H9 (cell line): Measurements from ENCODE around the gene ACACB. TPM values are rescaled to one million over a fixed set of nuclear protein-coding genes. Genes with fewer than 3 reads are reported as not detected.

Source experiments
- DNase-seq: peaks from one replicate; pipeline ENCODE4 v3.0.0-alpha.2; 2017
- H2AFZ ChIP-seq: one replicate; pipeline ENCODE4 v1.6.1; 2013; ENCODE audit warnings: mild to moderate bottlenecking, low read length, control low read depth, moderate library complexity
- H2AK5ac ChIP-seq: 2 replicates; pipeline ENCODE4 v1.6.1; 2013; ENCODE audit warnings: low read length, control low read depth, mixed read lengths; ENCODE audit not compliant: insufficient read length
- H2BK120ac ChIP-seq: one replicate; pipeline ENCODE4 v1.6.1; 2013; ENCODE audit warnings: low read depth, mild to moderate bottlenecking, low read length, control low read depth, inconsistent platforms; ENCODE audit not compliant: poor library complexity, severe bottlenecking
- H2BK12ac ChIP-seq: 2 replicates; pipeline ENCODE4 v1.6.1; 2013; ENCODE audit warnings: low read length, control low read depth, mixed read lengths, low read depth; ENCODE audit not compliant: insufficient read length
- H2BK15ac ChIP-seq: 2 replicates; pipeline ENCODE4 v1.6.1; 2013; ENCODE audit warnings: low read depth, low read length, control low read depth
- H2BK20ac ChIP-seq: one replicate; pipeline ENCODE4 v1.6.1; 2013; ENCODE audit warnings: low read depth, mild to moderate bottlenecking, low read length, control low read depth, inconsistent platforms; ENCODE audit not compliant: poor library complexity, severe bottlenecking
- H2BK5ac ChIP-seq: 2 replicates; pipeline ENCODE4 v1.6.1; 2013; ENCODE audit warnings: low read length, control low read depth, mixed read lengths; ENCODE audit not compliant: insufficient read length
- H3K14ac ChIP-seq: 2 replicates; pipeline ENCODE4 v1.6.1; 2013; ENCODE audit warnings: low read length, control low read depth; ENCODE audit not compliant: insufficient read depth
- H3K18ac ChIP-seq: 2 replicates; pipeline ENCODE4 v1.6.1; 2013; ENCODE audit warnings: low read depth, mild to moderate bottlenecking, mixed read lengths, low read length, control low read depth; ENCODE audit not compliant: insufficient read length
- H3K23ac ChIP-seq: 2 replicates; pipeline ENCODE4 v1.6.1; 2013; ENCODE audit warnings: low read length, control low read depth, mixed read lengths, low read depth; ENCODE audit not compliant: insufficient read length
- H3K23me2 ChIP-seq: 2 replicates; pipeline ENCODE4 v1.6.1; 2013; ENCODE audit warnings: low read depth, mild to moderate bottlenecking, mixed read lengths, low read length, control low read depth; ENCODE audit not compliant: insufficient read length, poor library complexity, severe bottlenecking
- H3K27ac ChIP-seq: 2 replicates; pipeline ENCODE4 v1.5.1; 2013; ENCODE audit warnings: low read length, control low read depth, mixed read lengths, low read depth; ENCODE audit not compliant: insufficient read length
- H3K27me3 ChIP-seq: 2 replicates; pipeline ENCODE4 v1.6.1; 2013; ENCODE audit warnings: low read length, control low read depth, inconsistent platforms; ENCODE audit not compliant: insufficient read depth
- H3K4ac ChIP-seq: 2 replicates; pipeline ENCODE4 v1.6.1; 2013; ENCODE audit warnings: low read depth, mild to moderate bottlenecking, control low read depth, inconsistent platforms, low read length, moderate library complexity
- H3K4me1 ChIP-seq: 2 replicates; pipeline ENCODE4 v1.6.1; 2013; ENCODE audit warnings: low read length, control low read depth, inconsistent platforms; ENCODE audit not compliant: insufficient read depth
- H3K4me2 ChIP-seq: 2 replicates; pipeline ENCODE4 v1.6.1; 2013; ENCODE audit warnings: low read length, control low read depth, mixed read lengths; ENCODE audit not compliant: insufficient read length, insufficient read depth
- H3K56ac ChIP-seq: 2 replicates; pipeline ENCODE4 v1.6.1; 2013; ENCODE audit warnings: low read depth, mild to moderate bottlenecking, mixed read lengths, low read length, control low read depth; ENCODE audit not compliant: insufficient read length
- H3K79me1 ChIP-seq: 2 replicates; pipeline ENCODE4 v1.6.1; 2013; ENCODE audit warnings: low read depth, mild to moderate bottlenecking, moderate library complexity, low read length, control low read depth, inconsistent platforms; ENCODE audit not compliant: insufficient read depth, poor library complexity, severe bottlenecking
- H3K79me2 ChIP-seq: 2 replicates; pipeline ENCODE4 v1.6.1; 2013; ENCODE audit warnings: low read length, control low read depth, inconsistent platforms; ENCODE audit not compliant: insufficient read depth
- H3K9ac ChIP-seq: 2 replicates; pipeline ENCODE4 v1.6.1; 2013; ENCODE audit warnings: low read length, control low read depth, mixed read lengths; ENCODE audit not compliant: insufficient read length; ENCODE audit errors: extremely low read depth
- H3K9me3 ChIP-seq: one replicate; pipeline ENCODE4 v1.6.1; 2013; ENCODE audit warnings: low read depth, low read length, inconsistent platforms; ENCODE audit not compliant: control insufficient read depth
- H3T11ph ChIP-seq: one replicate; pipeline ENCODE4 v1.6.1; 2013; ENCODE audit warnings: mild to moderate bottlenecking, low read length, control low read depth, inconsistent platforms
- H4K20me1 ChIP-seq: one replicate; pipeline ENCODE4 v1.6.1; 2013; ENCODE audit not compliant: control insufficient read depth, insufficient read length, insufficient read depth
- H4K5ac ChIP-seq: 2 replicates; pipeline ENCODE4 v1.6.1; 2013; ENCODE audit warnings: low read depth, mild to moderate bottlenecking, mixed read lengths, low read length, control low read depth; ENCODE audit not compliant: insufficient read length
- H4K8ac ChIP-seq: replicated peaks from 2 replicates; pipeline ENCODE4 v1.6.1; 2013; ENCODE audit warnings: low read length, control low read depth, mixed read lengths, low read depth; ENCODE audit not compliant: insufficient read length
- H4K91ac ChIP-seq: 2 replicates; pipeline ENCODE4 v1.6.1; 2013; ENCODE audit warnings: low read depth, mild to moderate bottlenecking, moderate library complexity, mixed read lengths, low read length, control low read depth; ENCODE audit not compliant: insufficient read length
- H3K27ac Mint-ChIP-seq, 3 experiments: 2 replicates in 2 of 3; 3 replicates in 1 of 3; pipeline ENCODE4 v1.8.0; 2020 to 2021; ENCODE audit warnings: mixed read lengths in 3 of 3, mild to moderate bottlenecking in 1 of 3, moderate library complexity in 1 of 3
- H3K27me3 Mint-ChIP-seq: 2 replicates; pipeline ENCODE4 v1.8.0; 2021; ENCODE audit warnings: low read depth, mild to moderate bottlenecking, moderate library complexity, mixed read lengths
- H3K36me3 Mint-ChIP-seq, 3 experiments: 2 replicates in 2 of 3; 3 replicates in 1 of 3; pipeline ENCODE4 v1.8.0; 2020 to 2021; ENCODE audit warnings: low read depth in 3 of 3, mixed read lengths in 3 of 3; ENCODE audit not compliant: insufficient read depth in 1 of 3
- H3K4me1 Mint-ChIP-seq, 2 experiments: 2 replicates each; pipeline ENCODE4 v1.8.0; 2020; ENCODE audit warnings: mixed read lengths in 2 of 2
- H3K4me3 Mint-ChIP-seq, 2 experiments: 2 replicates in 1 of 2; 3 replicates in 1 of 2; pipeline ENCODE4 v1.8.0; 2020 to 2021; ENCODE audit warnings: mild to moderate bottlenecking in 2 of 2, mixed read lengths in 2 of 2, moderate library complexity in 1 of 2
- H3K9me3 Mint-ChIP-seq, 2 experiments: 2 replicates in 1 of 2; 3 replicates in 1 of 2; pipeline ENCODE4 v1.8.0; 2020; ENCODE audit warnings: mild to moderate bottlenecking in 2 of 2, mixed read lengths in 2 of 2, moderate library complexity in 1 of 2
- WGBS: extraction: QIAGEN DNeasy Blood & Tissue Kit; methylation state at CpG from one replicate; pipeline ENCODE4 v1.1.7; 2013; ENCODE audit warnings: missing lambda C conversion rate, low lambda C conversion rate, mixed read lengths; ENCODE audit not compliant: insufficient read length; ENCODE audit errors: extremely low coverage; 5-methylcytosine and 5-hydroxymethylcytosine counted together
- total RNA-seq: library from RNA; stranded (reverse); gene quantifications from 2 replicates; pipeline ENCODE4 v1.2.1, GENCODE V29; 2021
- TF ChIP-seq, protein P1 (sequence below): fragments of 200-600 bp; sonication (generic); conservative IDR thresholded peaks from 3 replicates; pipeline ENCODE4 v1.8.0; 2021; ENCODE audit warnings: antibody characterized with exemption, mild to moderate bottlenecking

Gene ACACB
- total RNA-seq, 1 experiment from 2014 or later: 14.2 TPM

GRCh38 chr12:109270494-109270893 lies 154.1 kb downstream of the ACACB start:
- no peak overlapping the region for H3K4me3 Mint-ChIP-seq
- Histone ChIP-seq H3K4me1 (no peaks in the 10 kb centered on the region), H3K23me2 (peaks cover 3% of the 10 kb centered on the region), H4K20me1 (no peaks in the 10 kb centered on the region), H2BK20ac (no peak overlapping the region), H3T11ph (no peak overlapping the region), H3K18ac (no peak overlapping the region), H3K9ac (no peak overlapping the region), H3K4ac (no peak overlapping the region), H4K91ac (no peak overlapping the region), H3K27ac (no peak overlapping the region), H3K79me1 (no peaks in the 10 kb centered on the region), H4K5ac (no peak overlapping the region), H3K79me2 (no peaks in the 10 kb centered on the region), H3K23ac (no peak overlapping the region), H3K9me3 (no peaks in the 10 kb centered on the region), H2AFZ (no peak overlapping the region), H3K27me3 (no peaks in the 10 kb centered on the region), H2BK5ac (no peak overlapping the region), H4K8ac (no peak overlapping the region), H2BK12ac (no peak overlapping the region), H3K56ac (no peak overlapping the region), H2AK5ac (no peak overlapping the region), H2BK120ac (no peak overlapping the region), H3K14ac (no peak overlapping the region), H3K4me2 (no peak overlapping the region), H2BK15ac (no peak overlapping the region)
- peaks cover 7 to 9% of the 10 kb centered on the region in 2 experiments; a peak in 3 of 4 replicates for H3K4me1 Mint-ChIP-seq
- DNase-seq: no peak
- peaks cover 12% of the 10 kb centered on the region for H3K27me3 Mint-ChIP-seq
- TF ChIP-seq, protein P1, sequence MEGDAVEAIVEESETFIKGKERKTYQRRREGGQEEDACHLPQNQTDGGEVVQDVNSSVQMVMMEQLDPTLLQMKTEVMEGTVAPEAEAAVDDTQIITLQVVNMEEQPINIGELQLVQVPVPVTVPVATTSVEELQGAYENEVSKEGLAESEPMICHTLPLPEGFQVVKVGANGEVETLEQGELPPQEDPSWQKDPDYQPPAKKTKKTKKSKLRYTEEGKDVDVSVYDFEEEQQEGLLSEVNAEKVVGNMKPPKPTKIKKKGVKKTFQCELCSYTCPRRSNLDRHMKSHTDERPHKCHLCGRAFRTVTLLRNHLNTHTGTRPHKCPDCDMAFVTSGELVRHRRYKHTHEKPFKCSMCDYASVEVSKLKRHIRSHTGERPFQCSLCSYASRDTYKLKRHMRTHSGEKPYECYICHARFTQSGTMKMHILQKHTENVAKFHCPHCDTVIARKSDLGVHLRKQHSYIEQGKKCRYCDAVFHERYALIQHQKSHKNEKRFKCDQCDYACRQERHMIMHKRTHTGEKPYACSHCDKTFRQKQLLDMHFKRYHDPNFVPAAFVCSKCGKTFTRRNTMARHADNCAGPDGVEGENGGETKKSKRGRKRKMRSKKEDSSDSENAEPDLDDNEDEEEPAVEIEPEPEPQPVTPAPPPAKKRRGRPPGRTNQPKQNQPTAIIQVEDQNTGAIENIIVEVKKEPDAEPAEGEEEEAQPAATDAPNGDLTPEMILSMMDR: no peak
- WGBS: no CpG with 5 or more reads among the region's 1 CpG
- H3K27ac Mint-ChIP-seq: no peak overlapping the region
- H3K36me3 Mint-ChIP-seq: peaks cover 0 to 7% (median 3%) of the 10 kb centered on the region in 3 experiments; a peak in 4 of 7 replicates
- peaks cover 4 to 6% of the 10 kb centered on the region in 2 experiments; a peak in 4 of 5 replicates for H3K9me3 Mint-ChIP-seq
